ENCODE results near the gene PRKG1.

Gene PRKG1

GRCh38 chr10:51983481-51983880 lies 909.2 kb downstream of the PRKG1 start:
- TF ChIP-seq CTCF (IDR thresholded peaks at IDR 0.05; ENCODE audit: extremely low read depth, insufficient read depth, missing control alignments): no peak
- in situ Hi-C loops (cut with MboI; ENCODE audit: low pct_unique_long_range_greater_than_20kb, low sequenced_read_pairs, unreplicated experiment): no loop called here
- no peak for DNase-seq (ENCODE audit: low spot score)

GRCh38 chr10:51985336-51985735 lies 911.0 kb downstream of the PRKG1 start:
- in situ Hi-C loops (cut with MboI; ENCODE audit: low pct_unique_long_range_greater_than_20kb, low sequenced_read_pairs, unreplicated experiment): no loop called here
- TF ChIP-seq CTCF (IDR thresholded peaks at IDR 0.05; ENCODE audit: extremely low read depth, insufficient read depth, missing control alignments): no peak
- DNase-seq (ENCODE audit: low spot score): no peak

GRCh38 chr10:51986516-51986915 lies 912.2 kb downstream of the PRKG1 start:
- DNase-seq (ENCODE audit: low spot score): no peak
- in situ Hi-C loops (cut with MboI; ENCODE audit: low pct_unique_long_range_greater_than_20kb, low sequenced_read_pairs, unreplicated experiment): no loop called here

GRCh38 chr10:51993475-51993874 lies 919.2 kb downstream of the PRKG1 start:
- in situ Hi-C loops (cut with MboI; ENCODE audit: low pct_unique_long_range_greater_than_20kb, low sequenced_read_pairs, unreplicated experiment): no loop called here
- TF ChIP-seq CTCF (IDR thresholded peaks at IDR 0.05; ENCODE audit: extremely low read depth, insufficient read depth, missing control alignments): no peak
- no peak for DNase-seq (ENCODE audit: low spot score)

More at GRCh38 chr10:51986516-51986915, 912.2 kb downstream of the PRKG1 start:
- TF ChIP-seq CTCF (IDR thresholded peaks at IDR 0.05; ENCODE audit: extremely low read depth, insufficient read depth, missing control alignments): no peak

- DNase-seq (ENCODE audit: low spot score): no peak
- in situ Hi-C loops (cut with MboI; ENCODE audit: low pct_unique_long_range_greater_than_20kb, low sequenced_read_pairs, unreplicated experiment): no loop called here
- no peak for TF ChIP-seq CTCF (IDR thresholded peaks at IDR 0.05; ENCODE audit: extremely low read depth, insufficient read depth, missing control alignments)
These were observed 924.8 kb downstream of the PRKG1 start for GRCh38 chr10:51999096-51999495.

- peak; percentile 54 for TF ChIP-seq CTCF (IDR thresholded peaks at IDR 0.05; ENCODE audit: extremely low read depth, insufficient read depth, missing control alignments)
- in situ Hi-C loops (cut with MboI; ENCODE audit: low pct_unique_long_range_greater_than_20kb, low sequenced_read_pairs, unreplicated experiment): no loop called here
- peak; percentile 22 for DNase-seq (ENCODE audit: low spot score)
These were observed 930.2 kb downstream of the PRKG1 start for GRCh38 chr10:52004342-52004949.
